HepG2 (cell line): ENCODE results near the gene ZNF444. TPM values are rescaled to one million over a fixed set of nuclear protein-coding genes. Genes with fewer than 3 reads are reported as not detected.
A peak's percentile ranks its signal among the peaks of the same experiment; 100 is the strongest.

Source experiments
- PLSCR1 ChIP-seq: sonication (generic); formaldehyde crosslinking; IDR thresholded peaks from 2 replicates; pipeline ENCODE4 v1.5.0; 2020; ENCODE audit warnings: missing genetic modification reagents, mild to moderate bottlenecking, borderline replicate concordance
- RFXAP ChIP-seq: sonication (generic); formaldehyde crosslinking; IDR thresholded peaks from 2 replicates; pipeline ENCODE4 v1.4.0; 2020; ENCODE audit warnings: missing genetic modification reagents, borderline replicate concordance
- YEATS2 ChIP-seq: sonication (generic); formaldehyde crosslinking; IDR thresholded peaks from 2 replicates; pipeline ENCODE4 v1.4.0; 2020; ENCODE audit warnings: missing genetic modification reagents, borderline replicate concordance
- ZFYVE20 ChIP-seq: sonication (generic); formaldehyde crosslinking; IDR thresholded peaks from 2 replicates; pipeline ENCODE4 v1.8.0; 2023; ENCODE audit warnings: low read depth, mild to moderate bottlenecking, moderate library complexity, missing genetic modification reagents, borderline replicate concordance
- ZKSCAN1 ChIP-seq: fragments of 150-350 bp; IDR thresholded peaks from 2 replicates; pipeline ENCODE4 v1.6.1; 2014; ENCODE audit warnings: low read length
- ZNF512 ChIP-seq: sonication (generic); formaldehyde crosslinking; IDR thresholded peaks from 2 replicates; pipeline ENCODE4 v1.4.0; 2020; ENCODE audit warnings: mild to moderate bottlenecking, missing genetic modification reagents
- ZNF737 ChIP-seq: sonication (generic); formaldehyde crosslinking; IDR thresholded peaks from 2 replicates; pipeline ENCODE4 v1.5.0; 2020; ENCODE audit warnings: missing genetic modification reagents, mild to moderate bottlenecking, borderline replicate concordance
- polyA plus RNA-seq, 8 experiments: library from polyadenylated mRNA; depleted of rRNA in 3 of 8; stranded (reverse) in 7 of 8; unstranded in 1 of 8; fragments of >200 nt; fragmentation: Illumina TruSeq in 4 of 8; extraction: Trizol in 4 of 8; gene quantifications; 2 replicates each; pipeline versions ENCODE4 v1.2.1 to v1.2.3, GENCODE V29; 2011 to 2016; ENCODE audit warnings: low read depth in 4 of 8, missing spikeins in 1 of 8, mixed read lengths in 1 of 8; ENCODE audit not compliant: insufficient read depth in 1 of 8
- total RNA-seq, 5 experiments: library from RNA; depleted of rRNA; stranded (reverse); fragments of >200 nt; fragmentation: Illumina TruSeq; extraction: Trizol; gene quantifications; 2 replicates each; pipeline ENCODE4 v1.2.3, GENCODE V29; 2016; ENCODE audit warnings: low read depth in 1 of 5
- TF ChIP-seq, protein P1 (sequence below): sonication (generic); formaldehyde crosslinking; IDR thresholded peaks from 2 replicates; pipeline ENCODE4 v1.4.0; 2020; ENCODE audit warnings: missing genetic modification reagents, borderline replicate concordance
- TF ChIP-seq, protein P2 (sequence below): sonication (generic); formaldehyde crosslinking; IDR thresholded peaks from 2 replicates; pipeline ENCODE4 v1.5.0; 2020; ENCODE audit warnings: missing genetic modification reagents
- TF ChIP-seq, protein P3 (sequence below): conservative IDR thresholded peaks from 2 replicates; pipeline ENCODE4 v1.6.1; 2018; ENCODE audit warnings: missing genetic modification reagents
- TF ChIP-seq, protein P4 (sequence below): sonication (generic); formaldehyde crosslinking; IDR thresholded peaks from 2 replicates; pipeline ENCODE4 v1.5.1; 2020; ENCODE audit warnings: mild to moderate bottlenecking, missing genetic modification reagents, borderline replicate concordance

The ZNF444 gene
- total and polyA plus RNA-seq, 2 of the 13 experiments (the other 11 are each of a cell fraction or from before 2014, with no cell fraction given), result 27.4 to 30.3 TPM

- TF ChIP-seq, protein P1, sequence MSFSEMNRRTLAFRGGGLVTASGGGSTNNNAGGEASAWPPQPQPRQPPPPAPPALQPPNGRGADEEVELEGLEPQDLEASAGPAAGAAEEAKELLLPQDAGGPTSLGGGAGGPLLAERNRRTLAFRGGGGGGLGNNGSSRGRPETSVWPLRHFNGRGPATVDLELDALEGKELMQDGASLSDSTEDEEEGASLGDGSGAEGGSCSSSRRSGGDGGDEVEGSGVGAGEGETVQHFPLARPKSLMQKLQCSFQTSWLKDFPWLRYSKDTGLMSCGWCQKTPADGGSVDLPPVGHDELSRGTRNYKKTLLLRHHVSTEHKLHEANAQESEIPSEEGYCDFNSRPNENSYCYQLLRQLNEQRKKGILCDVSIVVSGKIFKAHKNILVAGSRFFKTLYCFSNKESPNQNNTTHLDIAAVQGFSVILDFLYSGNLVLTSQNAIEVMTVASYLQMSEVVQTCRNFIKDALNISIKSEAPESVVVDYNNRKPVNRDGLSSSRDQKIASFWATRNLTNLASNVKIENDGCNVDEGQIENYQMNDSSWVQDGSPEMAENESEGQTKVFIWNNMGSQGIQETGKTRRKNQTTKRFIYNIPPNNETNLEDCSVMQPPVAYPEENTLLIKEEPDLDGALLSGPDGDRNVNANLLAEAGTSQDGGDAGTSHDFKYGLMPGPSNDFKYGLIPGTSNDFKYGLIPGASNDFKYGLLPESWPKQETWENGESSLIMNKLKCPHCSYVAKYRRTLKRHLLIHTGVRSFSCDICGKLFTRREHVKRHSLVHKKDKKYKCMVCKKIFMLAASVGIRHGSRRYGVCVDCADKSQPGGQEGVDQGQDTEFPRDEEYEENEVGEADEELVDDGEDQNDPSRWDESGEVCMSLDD (CRISPR knock-in tag), result no peak
- TF ChIP-seq ZFYVE20 (no peak), ZKSCAN1 (no peak), ZNF512 (CRISPR knock-in tag) (no peak), YEATS2 (CRISPR knock-in tag) (peak; percentile 85; the same call in 1 of the 2 replicates), PLSCR1 (CRISPR knock-in tag) (no peak), ZNF737 (CRISPR knock-in tag) (no peak), RFXAP (CRISPR knock-in tag) (no peak)
- TF ChIP-seq, protein P2, sequence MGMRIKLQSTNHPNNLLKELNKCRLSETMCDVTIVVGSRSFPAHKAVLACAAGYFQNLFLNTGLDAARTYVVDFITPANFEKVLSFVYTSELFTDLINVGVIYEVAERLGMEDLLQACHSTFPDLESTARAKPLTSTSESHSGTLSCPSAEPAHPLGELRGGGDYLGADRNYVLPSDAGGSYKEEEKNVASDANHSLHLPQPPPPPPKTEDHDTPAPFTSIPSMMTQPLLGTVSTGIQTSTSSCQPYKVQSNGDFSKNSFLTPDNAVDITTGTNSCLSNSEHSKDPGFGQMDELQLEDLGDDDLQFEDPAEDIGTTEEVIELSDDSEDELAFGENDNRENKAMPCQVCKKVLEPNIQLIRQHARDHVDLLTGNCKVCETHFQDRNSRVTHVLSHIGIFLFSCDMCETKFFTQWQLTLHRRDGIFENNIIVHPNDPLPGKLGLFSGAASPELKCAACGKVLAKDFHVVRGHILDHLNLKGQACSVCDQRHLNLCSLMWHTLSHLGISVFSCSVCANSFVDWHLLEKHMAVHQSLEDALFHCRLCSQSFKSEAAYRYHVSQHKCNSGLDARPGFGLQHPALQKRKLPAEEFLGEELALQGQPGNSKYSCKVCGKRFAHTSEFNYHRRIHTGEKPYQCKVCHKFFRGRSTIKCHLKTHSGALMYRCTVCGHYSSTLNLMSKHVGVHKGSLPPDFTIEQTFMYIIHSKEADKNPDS (CRISPR knock-in tag), result no peak
- TF ChIP-seq, protein P3, sequence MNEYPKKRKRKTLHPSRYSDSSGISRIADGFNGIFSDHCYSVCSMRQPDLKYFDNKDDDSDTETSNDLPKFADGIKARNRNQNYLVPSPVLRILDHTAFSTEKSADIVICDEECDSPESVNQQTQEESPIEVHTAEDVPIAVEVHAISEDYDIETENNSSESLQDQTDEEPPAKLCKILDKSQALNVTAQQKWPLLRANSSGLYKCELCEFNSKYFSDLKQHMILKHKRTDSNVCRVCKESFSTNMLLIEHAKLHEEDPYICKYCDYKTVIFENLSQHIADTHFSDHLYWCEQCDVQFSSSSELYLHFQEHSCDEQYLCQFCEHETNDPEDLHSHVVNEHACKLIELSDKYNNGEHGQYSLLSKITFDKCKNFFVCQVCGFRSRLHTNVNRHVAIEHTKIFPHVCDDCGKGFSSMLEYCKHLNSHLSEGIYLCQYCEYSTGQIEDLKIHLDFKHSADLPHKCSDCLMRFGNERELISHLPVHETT, result peak; percentile 98
- TF ChIP-seq, protein P4, sequence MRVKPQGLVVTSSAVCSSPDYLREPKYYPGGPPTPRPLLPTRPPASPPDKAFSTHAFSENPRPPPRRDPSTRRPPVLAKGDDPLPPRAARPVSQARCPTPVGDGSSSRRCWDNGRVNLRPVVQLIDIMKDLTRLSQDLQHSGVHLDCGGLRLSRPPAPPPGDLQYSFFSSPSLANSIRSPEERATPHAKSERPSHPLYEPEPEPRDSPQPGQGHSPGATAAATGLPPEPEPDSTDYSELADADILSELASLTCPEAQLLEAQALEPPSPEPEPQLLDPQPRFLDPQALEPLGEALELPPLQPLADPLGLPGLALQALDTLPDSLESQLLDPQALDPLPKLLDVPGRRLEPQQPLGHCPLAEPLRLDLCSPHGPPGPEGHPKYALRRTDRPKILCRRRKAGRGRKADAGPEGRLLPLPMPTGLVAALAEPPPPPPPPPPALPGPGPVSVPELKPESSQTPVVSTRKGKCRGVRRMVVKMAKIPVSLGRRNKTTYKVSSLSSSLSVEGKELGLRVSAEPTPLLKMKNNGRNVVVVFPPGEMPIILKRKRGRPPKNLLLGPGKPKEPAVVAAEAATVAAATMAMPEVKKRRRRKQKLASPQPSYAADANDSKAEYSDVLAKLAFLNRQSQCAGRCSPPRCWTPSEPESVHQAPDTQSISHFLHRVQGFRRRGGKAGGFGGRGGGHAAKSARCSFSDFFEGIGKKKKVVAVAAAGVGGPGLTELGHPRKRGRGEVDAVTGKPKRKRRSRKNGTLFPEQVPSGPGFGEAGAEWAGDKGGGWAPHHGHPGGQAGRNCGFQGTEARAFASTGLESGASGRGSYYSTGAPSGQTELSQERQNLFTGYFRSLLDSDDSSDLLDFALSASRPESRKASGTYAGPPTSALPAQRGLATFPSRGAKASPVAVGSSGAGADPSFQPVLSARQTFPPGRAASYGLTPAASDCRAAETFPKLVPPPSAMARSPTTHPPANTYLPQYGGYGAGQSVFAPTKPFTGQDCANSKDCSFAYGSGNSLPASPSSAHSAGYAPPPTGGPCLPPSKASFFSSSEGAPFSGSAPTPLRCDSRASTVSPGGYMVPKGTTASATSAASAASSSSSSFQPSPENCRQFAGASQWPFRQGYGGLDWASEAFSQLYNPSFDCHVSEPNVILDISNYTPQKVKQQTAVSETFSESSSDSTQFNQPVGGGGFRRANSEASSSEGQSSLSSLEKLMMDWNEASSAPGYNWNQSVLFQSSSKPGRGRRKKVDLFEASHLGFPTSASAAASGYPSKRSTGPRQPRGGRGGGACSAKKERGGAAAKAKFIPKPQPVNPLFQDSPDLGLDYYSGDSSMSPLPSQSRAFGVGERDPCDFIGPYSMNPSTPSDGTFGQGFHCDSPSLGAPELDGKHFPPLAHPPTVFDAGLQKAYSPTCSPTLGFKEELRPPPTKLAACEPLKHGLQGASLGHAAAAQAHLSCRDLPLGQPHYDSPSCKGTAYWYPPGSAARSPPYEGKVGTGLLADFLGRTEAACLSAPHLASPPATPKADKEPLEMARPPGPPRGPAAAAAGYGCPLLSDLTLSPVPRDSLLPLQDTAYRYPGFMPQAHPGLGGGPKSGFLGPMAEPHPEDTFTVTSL (CRISPR knock-in tag), result peak; percentile 33; the same call in 1 of the 2 replicates
Measured at GRCh38 chr19:56121180-56122167, 19.6 kb upstream of the ZNF444 start, which contains the start of gene ZNF787 (continued).
